A549 (cell line): Measurements from ENCODE around the gene NPRL2. TPM values are rescaled to one million over a fixed set of nuclear protein-coding genes. Genes with fewer than 3 reads are reported as not detected.

Experiments used
- ATAC-seq, 2 experiments: fragments of 200-7000 bp in 1 of 2; fragments of >200 bp in 1 of 2; cut with Nextera tagmentation in 1 of 2; cut with Tn5 transposase in 1 of 2; 3 replicates each; pipeline versions ENCODE4 v1.8.0 to v1.9.1; 2018 to 2020; ENCODE audit warnings: mild to moderate bottlenecking in 1 of 2, moderate library complexity in 1 of 2
- CTCF ChIA-PET: fragments of 300-600 bp; sonication (Branson Sonifier 250); formaldehyde crosslinking; extraction: SDS; loops from one replicate; lab custom pipeline; 2021; ENCODE audit warnings: antibody characterized with exemption, inconsistent platforms; lab: Yijun Ruan, JAX
- POLR2A ChIA-PET: fragments of 350-600 bp; formaldehyde crosslinking; extraction: SDS; loops from one replicate; lab custom pipeline; 2021; ENCODE audit warnings: antibody characterized with exemption, inconsistent platforms; lab: Yijun Ruan, JAX
- DNase-seq, 2 experiments: peaks; one replicate each; pipeline versions ENCODE4 v3.0.0 to v3.0.0-alpha.2; 2011 to 2016; ENCODE audit warnings: low read depth in 1 of 2, low spot score in 1 of 2
- FAIRE-seq: peaks from 2 replicates; lab custom pipeline; 2011; peaks lifted over from hg19 to GRCh38; lab: Jason Lieb, UNC
- H3K27ac ChIP-seq, 2 experiments: fragments of >200 bp; sonication (Bioruptor Twin); formaldehyde crosslinking; 3 replicates each; pipeline ENCODE4 v1.5.1; 2016 to 2017
- H3K4me1 ChIP-seq: fragments of >200 bp; sonication (Bioruptor Twin); formaldehyde crosslinking; 3 replicates; pipeline ENCODE4 v1.6.1; 2016
- H3K4me2 ChIP-seq: fragments of >200 bp; sonication (Bioruptor Twin); formaldehyde crosslinking; 3 replicates; pipeline ENCODE4 v1.6.1; 2016
- H3K4me3 ChIP-seq: fragments of >200 bp; sonication (Bioruptor Twin); formaldehyde crosslinking; 3 replicates; pipeline ENCODE4 v1.5.1; 2016
- H3K9me3 ChIP-seq: fragments of >200 bp; sonication (Bioruptor Twin); formaldehyde crosslinking; 3 replicates; pipeline ENCODE4 v1.6.1; 2016
- ATOH8 ChIP-seq: fragments of 250-450 bp; sonication (Bioruptor Pico); IDR thresholded peaks from 2 replicates; pipeline ENCODE4 v1.5.0; 2020; ENCODE audit warnings: low read depth, mild to moderate bottlenecking, moderate library complexity
- BCL3 ChIP-seq: fragments of >200 bp; sonication (Bioruptor Twin); formaldehyde crosslinking; IDR thresholded peaks from 3 replicates; pipeline ENCODE4 v1.6.1; 2016
- BHLHE40 ChIP-seq: IDR thresholded peaks from 2 replicates; pipeline ENCODE4 v1.6.1; 2012; ENCODE audit warnings: low read depth, low read length, inconsistent platforms
- CBX2 ChIP-seq: fragments of 200-600 bp; sonication (generic); IDR thresholded peaks from 2 replicates; pipeline ENCODE4 v1.6.1; 2016; ENCODE audit warnings: low read depth, mild to moderate bottlenecking, borderline replicate concordance
- E2F6 ChIP-seq: IDR thresholded peaks from 2 replicates; pipeline ENCODE4 v1.6.1; 2012; ENCODE audit warnings: low read depth, borderline replicate concordance
- EHMT2 ChIP-seq: fragments of 200-600 bp; sonication (generic); IDR thresholded peaks from 2 replicates; pipeline ENCODE4 v1.6.1; 2016; ENCODE audit warnings: antibody characterized with exemption, low read depth, mild to moderate bottlenecking, moderate library complexity
- ELK1 ChIP-seq: fragments of 150-350 bp; IDR thresholded peaks from 2 replicates; pipeline ENCODE4 v1.6.1; 2014; ENCODE audit warnings: low read depth, mild to moderate bottlenecking, low read length
- FOSB ChIP-seq: fragments of 250-450 bp; sonication (Bioruptor Pico); IDR thresholded peaks from 2 replicates; pipeline ENCODE4 v1.5.0; 2020; ENCODE audit warnings: mild to moderate bottlenecking, moderate library complexity
- FOSL2 ChIP-seq, 2 experiments: fragments of 450-650 bp in 1 of 2; fragments of >200 bp in 1 of 2; sonication (Bioruptor Twin) in 1 of 2; formaldehyde crosslinking; IDR thresholded peaks; 2 replicates each; pipeline versions ENCODE4 v1.5.0 to v1.6.1; 2016 to 2020; ENCODE audit warnings: mild to moderate bottlenecking in 1 of 2, moderate library complexity in 1 of 2
- GATA3 ChIP-seq: IDR thresholded peaks from 2 replicates; pipeline ENCODE4 v1.6.1; 2012; ENCODE audit warnings: borderline replicate concordance
- HDAC2 ChIP-seq: fragments of 200-600 bp; sonication (generic); IDR thresholded peaks from 2 replicates; pipeline ENCODE4 v1.6.1; 2016
- HEYL ChIP-seq: fragments of 250-450 bp; sonication (Bioruptor Pico); IDR thresholded peaks from 2 replicates; pipeline ENCODE4 v1.8.0; 2021; ENCODE audit warnings: mild to moderate bottlenecking, moderate library complexity
- HMGXB4 ChIP-seq: fragments of 250-450 bp; sonication (Bioruptor Pico); IDR thresholded peaks from 2 replicates; pipeline ENCODE4 v1.5.0; 2021; ENCODE audit warnings: mild to moderate bottlenecking, moderate library complexity, borderline replicate concordance
- HOXA7 ChIP-seq: fragments of 250-450 bp; sonication (Bioruptor Pico); IDR thresholded peaks from 2 replicates; pipeline ENCODE4 v1.5.0; 2020; ENCODE audit warnings: mild to moderate bottlenecking, moderate library complexity
- HOXB5 ChIP-seq: fragments of 250-450 bp; sonication (Bioruptor Pico); IDR thresholded peaks from 2 replicates; pipeline ENCODE4 v1.5.0; 2020; ENCODE audit warnings: mild to moderate bottlenecking, moderate library complexity
- JUN ChIP-seq, 2 experiments: fragments of >200 bp; sonication (Bioruptor Twin); formaldehyde crosslinking; IDR thresholded peaks; 2 replicates in 1 of 2; 3 replicates in 1 of 2; pipeline ENCODE4 v1.6.1; 2016 to 2017
- KDM5A ChIP-seq: fragments of 200-600 bp; sonication (generic); IDR thresholded peaks from 2 replicates; pipeline ENCODE4 v1.6.1; 2016; ENCODE audit warnings: antibody characterized with exemption, mild to moderate bottlenecking
- MAX ChIP-seq: IDR thresholded peaks from 2 replicates; pipeline ENCODE4 v1.6.1; 2012
- MAZ ChIP-seq: fragments of 150-350 bp; IDR thresholded peaks from 2 replicates; pipeline ENCODE4 v1.6.1; 2014; ENCODE audit warnings: antibody characterized with exemption, low read depth, low read length, borderline replicate concordance
- NPAS2 ChIP-seq: fragments of 250-450 bp; sonication (Bioruptor Pico); IDR thresholded peaks from 2 replicates; pipeline ENCODE4 v1.8.0; 2022; ENCODE audit warnings: mild to moderate bottlenecking, moderate library complexity, borderline replicate concordance
- NR3C1 ChIP-seq: fragments of >200 bp; sonication (Bioruptor Twin); formaldehyde crosslinking; IDR thresholded peaks from 3 replicates; pipeline ENCODE4 v1.6.1; 2017
- PHF8 ChIP-seq: fragments of 200-600 bp; sonication (generic); IDR thresholded peaks from 2 replicates; pipeline ENCODE4 v1.6.1; 2016; ENCODE audit warnings: low read depth, mild to moderate bottlenecking, antibody characterized with exemption, moderate library complexity, borderline replicate concordance
- POLR2A ChIP-seq: IDR thresholded peaks from 2 replicates; pipeline ENCODE4 v1.6.1; 2012; ENCODE audit warnings: mild to moderate bottlenecking, low read length
- POLR2AphosphoS2 ChIP-seq: conservative IDR thresholded peaks from 2 replicates; pipeline ENCODE4 v1.6.1; 2012; ENCODE audit warnings: low read length, improper control_type of control experiment, inconsistent platforms
- RAD21 ChIP-seq, 2 experiments: fragments of >200 bp in 1 of 2; sonication (Bioruptor Twin) in 1 of 2; formaldehyde crosslinking in 1 of 2; IDR thresholded peaks in 1 of 2; conservative IDR thresholded peaks in 1 of 2; 2 replicates in 1 of 2; 3 replicates in 1 of 2; pipeline ENCODE4 v1.6.1; 2012 to 2018; ENCODE audit warnings: inconsistent platforms in 1 of 2
- RCOR1 ChIP-seq: fragments of 150-350 bp; IDR thresholded peaks from 2 replicates; pipeline ENCODE4 v1.6.1; 2014; ENCODE audit warnings: antibody characterized with exemption, low read length, low read depth
- SMC3 ChIP-seq: fragments of >200 bp; sonication (Bioruptor Twin); formaldehyde crosslinking; IDR thresholded peaks from 3 replicates; pipeline ENCODE4 v1.6.1; 2018; ENCODE audit warnings: inconsistent platforms
- ZC3H11A ChIP-seq: fragments of 450-650 bp; IDR thresholded peaks from 2 replicates; pipeline ENCODE4 v1.6.1; 2014; ENCODE audit warnings: antibody characterized with exemption, mild to moderate bottlenecking
- ZNF302 ChIP-seq: fragments of 250-450 bp; sonication (Bioruptor Pico); IDR thresholded peaks from 2 replicates; pipeline ENCODE4 v1.9.0; 2021; ENCODE audit warnings: inconsistent platforms, mild to moderate bottlenecking, moderate library complexity
- WGBS: methylation state at CpG from one replicate; pipeline ENCODE4 v1.1.6; 2017; ENCODE audit errors: missing lambda C conversion rate; 5-methylcytosine and 5-hydroxymethylcytosine counted together
- polyA plus RNA-seq, 4 experiments: library from polyadenylated mRNA; depleted of rRNA in 3 of 4; stranded (reverse); fragments of >200 nt; fragmentation: RNase III in 1 of 4; extraction: RNeasy Plus Mini Kit Qiagen cat#74134 plus additional on column Dnase treatment in 1 of 4; gene quantifications; 2 replicates in 3 of 4; 3 replicates in 1 of 4; pipeline ENCODE4 v1.2.3, GENCODE V29; 2011 to 2017

Gene NPRL2
- polyA plus RNA-seq, 2 of the 4 experiments (the other 2 are of a cell fraction), result 19.5 to 19.9 TPM

- CTCF ChIA-PET, result interaction anchor here (1.2 to 6.2 kb wide), 3 partner anchors 10 to 16 kb away, joined by 3 to 56 read pairs (median 15); partner anchors contain the start of gene HYAL2
- no peak for TF ChIP-seq POLR2AphosphoS2
- TF ChIP-seq HMGXB4 (CRISPR knock-in tag), result no peak
- TF ChIP-seq BHLHE40, result peak; percentile 72
- no peak for TF ChIP-seq RAD21 (conservative IDR thresholded peaks at IDR 0.05 in 1 of 2, IDR thresholded peaks at IDR 0.05 in 1 of 2)
- peak; percentile 67 for TF ChIP-seq POLR2A
- TF ChIP-seq ELK1, result no peak
- TF ChIP-seq KDM5A, result no peak
- TF ChIP-seq BCL3, result no peak
- no peak for TF ChIP-seq HDAC2
- no peak for TF ChIP-seq HOXB5 (CRISPR knock-in tag)
- no peak for TF ChIP-seq MAZ
- TF ChIP-seq ATOH8 (CRISPR knock-in tag), result no peak
- no peak for TF ChIP-seq SMC3
- 0 out of 5 replicates have a peak, but pooled peaks have one; percentile 25 to 48 for TF ChIP-seq JUN (IDR thresholded peaks at IDR 0.05)
- no peak for TF ChIP-seq ZNF302 (CRISPR knock-in tag)
- TF ChIP-seq HOXA7 (CRISPR knock-in tag), result no peak
- peak; percentile 65; the same call in 1 of the 2 replicates for TF ChIP-seq PHF8
- TF ChIP-seq RCOR1, result no peak
- TF ChIP-seq NPAS2 (CRISPR knock-in tag), result no peak
- no peak for TF ChIP-seq ZC3H11A
- TF ChIP-seq FOSL2 (IDR thresholded peaks at IDR 0.05), result no peak
- no peak for TF ChIP-seq FOSL2 (CRISPR knock-in tag; IDR thresholded peaks at IDR 0.05)
- no peak for TF ChIP-seq FOSB (CRISPR knock-in tag)
- no peak for TF ChIP-seq EHMT2
- no peak for TF ChIP-seq NR3C1
- no peak for TF ChIP-seq CBX2
- peak; percentile 84 for TF ChIP-seq MAX
- no peak for TF ChIP-seq HEYL
- TF ChIP-seq E2F6, result peak; percentile 91; the same call in 1 of the 2 replicates
- peak; percentile 12; the same call in 1 of the 2 replicates for TF ChIP-seq GATA3
- ATAC-seq (peak; percentile 91 to 93), DNase-seq (peak; percentile 97 to 98), FAIRE-seq (no peak)
- 0% methylated on average over 4 of the region's 79 CpGs for WGBS
- peak overlapping the region; percentile 72 for H3K4me3 ChIP-seq
- peak overlapping the region; percentile 92 to 98 for H3K27ac ChIP-seq
- peak overlapping the region; percentile 97 for H3K4me2 ChIP-seq
- H3K4me1 ChIP-seq, result peaks cover 29% of the 10 kb centered on the region
- POLR2A ChIA-PET, result interaction anchor here (0.9 to 2.0 kb wide), 12 partner anchors 9 to 274 kb away, joined by 3 to 27 read pairs (median 4); partner anchors contain the start of genes CISH, CYB561D2, HEMK1 and HYAL3
- no peaks in the 10 kb centered on the region for H3K9me3 ChIP-seq
Observed at GRCh38 chr3:50337175-50337861, 13.3 kb downstream of the NPRL2 start.
